GM21737 (cell line): Measurements from ENCODE around the gene LYPD6B.

ENCODE experiments used
- ATAC-seq: cut with Tn5 transposase; IDR thresholded peaks from one replicate; pipeline ENCODE4 v1.9.1; 2021; ENCODE audit warnings: mild to moderate bottlenecking, moderate library complexity; ENCODE audit not compliant: unreplicated experiment

Gene LYPD6B

DNA sequence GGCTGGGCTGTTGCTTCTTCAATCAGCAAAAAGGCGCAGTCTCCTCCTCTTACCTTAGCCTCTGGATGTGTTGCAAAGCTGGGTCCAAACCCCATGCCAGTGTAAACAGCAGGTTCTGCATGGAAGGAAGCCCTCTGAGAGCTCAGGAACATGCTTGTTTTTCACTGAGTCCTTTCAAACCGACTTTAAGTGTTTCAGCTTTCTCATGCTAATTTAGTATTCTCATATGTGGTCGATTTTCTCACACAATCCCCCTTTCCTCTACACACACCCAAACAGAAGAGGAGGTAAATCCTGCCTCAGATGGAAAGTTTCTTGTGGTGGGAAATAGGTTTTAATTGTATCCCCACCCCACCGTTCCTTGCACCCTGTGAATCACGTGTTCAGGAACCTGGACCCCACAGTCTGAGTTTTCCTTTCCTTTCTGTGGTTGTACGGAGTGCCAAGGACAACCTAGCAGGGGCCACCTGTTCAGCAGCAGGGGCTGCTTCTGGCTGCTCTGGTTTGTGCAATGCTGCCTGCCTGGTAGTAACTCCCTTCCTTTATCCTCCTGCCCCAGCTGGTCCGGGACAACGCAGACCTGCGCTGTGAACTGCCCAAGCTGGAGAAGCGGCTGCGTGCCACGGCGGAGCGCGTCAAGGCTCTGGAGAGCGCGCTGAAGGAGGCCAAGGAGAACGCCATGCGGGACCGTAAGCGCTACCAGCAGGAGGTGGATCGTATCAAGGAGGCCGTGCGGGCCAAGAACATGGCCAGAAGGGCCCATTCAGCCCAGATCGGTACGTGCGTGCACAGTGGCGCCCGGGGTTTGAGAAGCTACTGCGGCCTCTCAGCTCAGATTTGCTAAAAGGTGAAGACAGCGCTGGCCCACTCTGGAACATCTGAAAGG, 28.7 kb upstream of the LYPD6B start:
- no peak for ATAC-seq

- ATAC-seq, result no peak
These were observed 26.0 kb upstream of the LYPD6B start for GRCh38 chr2:149012545-149012944.

DNA sequence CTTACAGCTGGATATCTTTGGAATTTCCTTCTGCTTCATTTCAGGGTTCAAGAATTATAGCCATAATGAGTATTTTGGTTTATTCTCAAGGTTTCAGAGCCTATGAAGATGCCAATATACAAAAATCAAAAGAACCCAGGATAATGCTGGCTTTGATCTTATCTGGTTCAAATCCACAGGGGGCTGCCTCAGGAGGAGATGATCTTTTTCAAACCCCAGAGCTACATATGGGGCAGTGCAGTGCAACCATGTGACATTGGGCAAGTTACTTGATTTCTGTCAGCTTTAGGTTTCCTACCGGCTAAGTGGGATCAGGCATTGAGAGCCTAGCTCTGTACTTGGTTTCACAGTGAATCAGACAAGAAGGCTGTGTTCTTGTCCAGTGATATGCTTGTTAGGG, 23.0 kb upstream of the LYPD6B start:
- ATAC-seq, result no peak

- ATAC-seq, result no peak
These were observed 22.5 kb upstream of the LYPD6B start for GRCh38 chr2:149015926-149016563.

- ATAC-seq, result peak; percentile 28
These were observed 21.1 kb upstream of the LYPD6B start for GRCh38 chr2:149017116-149017985.

GRCh38 chr2:149018981-149019380, 19.5 kb upstream of the LYPD6B start:
- ATAC-seq, result no peak

DNA sequence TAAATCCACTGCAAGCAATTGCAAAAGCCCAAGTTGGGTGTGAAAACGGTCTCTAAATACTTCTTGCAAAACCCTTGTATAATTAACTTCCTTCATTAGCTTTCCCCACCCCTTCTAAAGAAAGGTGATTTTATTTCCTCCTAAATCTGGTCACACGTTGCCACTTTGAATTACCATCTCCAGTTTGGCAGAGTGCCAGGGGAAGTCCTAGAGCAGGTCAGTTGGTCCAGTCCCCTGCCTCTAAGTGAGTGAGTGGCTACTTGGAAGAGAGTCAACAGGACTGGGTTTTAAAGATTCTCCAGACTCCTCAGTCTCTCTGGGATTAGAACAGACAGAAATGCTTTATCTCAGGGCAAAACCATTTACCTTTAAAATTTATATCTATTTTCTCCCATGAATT, 18.7 kb upstream of the LYPD6B start:
- no peak for ATAC-seq

GRCh38 chr2:149020432-149020851, 18.1 kb upstream of the LYPD6B start:
- peak; percentile 27 for ATAC-seq

DNA sequence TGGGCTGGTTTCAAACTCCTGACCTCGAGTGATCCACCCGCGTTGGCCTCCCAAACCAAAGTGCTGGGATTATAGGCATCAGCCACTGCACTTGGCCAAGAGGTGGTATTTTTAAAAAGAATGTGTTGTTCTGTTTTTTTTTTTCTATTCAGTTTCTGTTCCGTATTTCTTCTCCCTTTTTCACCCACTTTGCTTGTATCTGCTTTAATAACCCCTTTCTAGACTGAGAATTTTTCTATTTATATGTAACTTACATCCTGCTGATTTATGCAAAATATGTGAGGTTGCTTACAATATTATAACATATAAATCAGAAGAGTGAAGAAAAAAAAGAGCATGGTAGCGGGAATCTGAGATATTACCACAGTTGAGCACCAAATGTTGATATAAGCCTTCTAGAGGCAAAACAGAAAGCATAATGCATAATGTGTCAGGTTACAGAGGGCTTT, 17.2 kb upstream of the LYPD6B start:
- ATAC-seq, result peak; percentile 63

- ATAC-seq, result peak; percentile 63
These were observed 16.7 kb upstream of the LYPD6B start for GRCh38 chr2:149021761-149022160.

DNA sequence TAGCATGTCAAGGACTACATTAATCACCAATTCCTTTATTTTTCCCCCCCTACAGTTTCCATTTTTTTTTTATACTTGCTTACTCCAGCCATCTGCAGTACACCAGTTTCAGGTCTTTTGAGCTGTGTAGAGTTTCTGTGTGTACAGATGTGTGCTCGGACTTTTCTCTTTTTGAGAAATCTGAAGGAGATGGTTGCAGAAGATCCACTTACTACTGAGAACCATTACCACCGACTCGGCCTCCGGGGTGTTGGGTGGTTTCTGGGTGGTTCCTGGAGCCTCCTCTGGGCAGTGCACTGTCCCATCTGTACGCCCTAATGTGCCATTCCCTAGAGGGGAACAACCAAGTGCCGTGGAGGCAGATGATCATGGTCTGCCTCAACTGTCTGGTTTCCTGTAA, 15.4 kb upstream of the LYPD6B start:
- ATAC-seq, result no peak

DNA sequence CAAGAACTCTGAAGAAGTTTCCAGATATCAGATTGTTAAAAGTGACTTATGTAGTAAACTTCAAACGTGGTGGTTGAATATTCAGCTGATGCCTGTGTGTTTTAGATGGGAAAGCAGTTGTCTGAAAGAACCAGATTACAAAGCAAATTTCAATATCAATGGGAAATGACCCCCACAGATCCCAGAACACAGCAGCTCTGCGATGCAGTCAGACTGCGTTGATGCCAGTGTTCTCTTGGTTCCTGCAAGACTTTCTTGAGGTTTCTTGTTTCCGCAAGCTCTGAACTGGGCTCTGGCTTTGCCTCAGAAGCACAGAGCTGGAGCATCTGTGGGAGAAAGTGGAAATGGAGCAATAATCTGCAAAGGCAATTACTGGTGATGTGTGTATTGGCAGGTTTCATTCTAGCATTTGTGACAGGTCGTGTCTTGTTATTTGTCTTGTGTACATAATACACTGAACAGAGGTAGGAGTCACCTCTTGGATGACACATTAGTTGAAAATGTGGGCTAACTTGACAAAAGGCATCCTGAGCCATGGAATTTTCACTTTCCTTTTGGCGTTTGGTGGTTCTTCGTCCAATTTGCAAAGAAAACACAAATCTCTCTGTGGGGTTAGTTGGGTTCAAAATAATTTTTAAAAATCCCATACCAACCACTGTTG, 10.8 kb upstream of the LYPD6B start:
- no peak for ATAC-seq

- ATAC-seq, result no peak
These were observed 10.1 kb upstream of the LYPD6B start for GRCh38 chr2:149028377-149028776.

DNA sequence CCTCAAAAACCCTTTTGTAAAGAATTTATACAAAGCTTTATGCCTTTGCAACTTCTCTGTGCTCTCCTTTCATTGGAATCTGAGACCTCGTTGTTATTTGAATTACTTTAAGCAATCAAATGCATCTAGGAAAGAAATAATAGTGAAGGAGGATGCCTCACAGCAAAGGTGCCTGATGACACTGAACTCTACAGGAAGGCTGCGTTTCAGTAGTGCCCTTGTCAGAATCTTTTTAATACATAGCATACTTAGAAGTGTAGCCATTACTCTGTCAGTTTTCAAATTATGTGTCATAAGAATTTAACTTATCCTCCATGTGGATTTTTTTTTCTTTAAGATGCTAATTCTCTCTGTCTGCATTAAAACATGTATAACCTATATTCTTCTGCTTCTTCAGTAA, 9.6 kb upstream of the LYPD6B start:
- no peak for ATAC-seq

DNA sequence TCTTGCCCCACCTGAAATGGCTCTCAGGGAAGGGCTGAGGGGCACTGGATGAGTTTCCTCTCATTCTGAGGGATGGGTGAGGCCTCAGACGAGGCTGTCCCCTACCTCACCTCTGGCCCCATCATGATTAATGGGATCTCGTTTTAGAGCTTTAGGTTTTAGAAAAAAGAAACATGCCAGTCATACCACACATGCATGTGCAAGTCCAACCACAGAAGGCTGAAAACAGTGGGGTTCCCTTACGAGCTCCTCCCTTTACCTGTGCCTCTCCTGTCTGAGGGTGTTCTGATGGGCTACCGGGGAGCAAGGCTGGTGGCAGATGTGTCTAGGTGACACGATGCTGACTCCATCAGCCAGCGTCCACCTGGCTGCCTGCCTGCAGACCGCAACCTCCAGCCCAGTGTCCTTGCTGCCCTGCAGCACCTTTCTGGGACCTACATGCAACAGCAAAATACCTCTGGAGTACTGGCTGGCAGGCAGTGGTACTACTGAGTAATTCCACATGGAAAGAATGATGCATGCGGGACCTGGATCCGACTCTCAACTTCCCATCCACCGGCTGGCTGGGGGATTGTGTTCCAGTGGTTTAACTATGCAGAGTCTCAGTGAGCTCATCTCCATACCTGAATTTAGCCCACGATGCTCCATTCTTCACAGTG, 9.1 kb upstream of the LYPD6B start:
- ATAC-seq, result no peak

- ATAC-seq, result no peak
These were observed 7.1 kb upstream of the LYPD6B start for GRCh38 chr2:149031396-149031795.

- no peak for ATAC-seq
These were observed 4.8 kb upstream of the LYPD6B start for GRCh38 chr2:149033716-149034115.

DNA sequence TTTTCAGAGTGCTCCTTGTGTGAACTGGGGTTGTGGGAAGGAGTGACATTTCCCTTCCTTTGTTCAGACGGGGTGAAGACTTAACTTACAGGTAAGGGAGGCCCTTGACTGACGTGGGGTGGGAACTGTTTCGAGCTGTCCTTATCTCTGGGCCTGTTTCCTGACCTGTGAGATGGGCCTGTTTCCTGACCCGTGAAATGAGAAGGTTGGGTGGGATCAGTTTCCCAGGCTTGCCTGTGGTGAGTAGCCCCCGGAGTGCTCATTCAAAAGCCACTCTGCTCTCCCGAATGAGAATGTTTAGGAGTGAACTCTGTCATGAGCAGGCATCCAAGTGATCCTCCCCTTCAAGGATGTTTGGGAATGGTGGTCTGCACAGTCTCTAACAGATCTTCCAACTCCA, 4.1 kb upstream of the LYPD6B start:
- ATAC-seq, result no peak

- no peak for ATAC-seq
These were observed 1.8 kb upstream of the LYPD6B start for GRCh38 chr2:149036507-149037293.
